ENCODE measurements around the gene EVA1B.

EVA1B gene

DNA sequence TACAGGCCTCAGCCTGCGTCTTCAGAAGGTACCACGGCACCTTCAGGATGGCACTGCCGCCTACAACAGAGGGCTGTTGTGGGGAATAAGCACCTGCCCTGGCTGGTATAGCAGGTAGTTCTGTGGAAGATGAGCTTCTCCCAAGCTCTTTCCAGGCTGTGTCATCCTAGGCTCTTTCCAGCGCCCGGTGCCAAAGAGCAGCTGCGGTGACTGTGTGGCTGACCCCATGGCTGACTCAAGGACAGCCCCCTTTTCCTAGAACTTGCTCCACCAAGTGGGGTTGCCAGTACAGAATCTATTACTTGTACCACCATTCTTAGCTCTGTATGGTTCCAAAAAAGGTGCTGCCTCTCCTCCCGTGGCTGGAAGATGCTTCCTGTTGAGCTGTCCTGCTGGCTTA, 21.9 kb upstream of the EVA1B start:
- DNase-seq = no peak

- DNase-seq = no peak
Observed at GRCh38 chr1:36344395-36344680, 20.9 kb upstream of the EVA1B start.

DNA sequence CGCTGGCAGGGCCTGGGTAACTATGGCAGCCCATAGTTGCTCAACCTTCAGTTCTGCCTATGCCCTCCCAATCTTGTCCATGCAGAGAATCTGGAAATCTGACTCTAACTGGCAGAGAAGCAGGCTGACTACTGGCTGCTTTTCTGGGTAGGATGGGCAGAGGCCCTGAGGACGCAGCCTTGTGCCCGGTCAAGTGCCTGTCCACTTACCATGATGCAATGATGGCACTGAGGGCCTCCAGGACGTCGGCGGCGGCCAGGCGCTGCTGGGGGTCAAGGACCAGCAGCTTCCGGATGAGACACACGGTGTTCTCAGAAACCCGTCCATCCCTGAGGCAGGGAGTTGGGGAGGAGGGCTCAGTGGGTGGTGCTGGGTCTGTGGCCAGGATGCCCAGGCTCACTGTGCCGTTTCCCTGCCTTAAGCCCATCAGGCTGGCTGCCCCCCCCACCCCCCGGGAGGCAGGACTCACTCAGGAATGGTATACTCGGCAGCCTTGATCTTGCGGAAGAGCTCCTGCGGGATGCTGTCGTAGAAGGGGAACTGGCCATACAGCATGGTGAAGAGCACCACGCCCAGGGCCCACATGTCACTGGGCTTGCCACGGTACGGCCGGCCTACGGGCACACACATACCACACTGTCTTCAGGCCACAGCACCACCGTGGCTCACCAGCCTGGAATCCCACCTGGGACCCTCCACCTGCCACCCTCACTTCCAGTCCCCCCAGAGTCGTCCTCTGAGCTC, 20.4 kb upstream of the EVA1B start:
- DNase-seq = no peak

- peak; percentile 16 for DNase-seq
Observed at GRCh38 chr1:36342426-36343185, 19.2 kb upstream of the EVA1B start.

DNA sequence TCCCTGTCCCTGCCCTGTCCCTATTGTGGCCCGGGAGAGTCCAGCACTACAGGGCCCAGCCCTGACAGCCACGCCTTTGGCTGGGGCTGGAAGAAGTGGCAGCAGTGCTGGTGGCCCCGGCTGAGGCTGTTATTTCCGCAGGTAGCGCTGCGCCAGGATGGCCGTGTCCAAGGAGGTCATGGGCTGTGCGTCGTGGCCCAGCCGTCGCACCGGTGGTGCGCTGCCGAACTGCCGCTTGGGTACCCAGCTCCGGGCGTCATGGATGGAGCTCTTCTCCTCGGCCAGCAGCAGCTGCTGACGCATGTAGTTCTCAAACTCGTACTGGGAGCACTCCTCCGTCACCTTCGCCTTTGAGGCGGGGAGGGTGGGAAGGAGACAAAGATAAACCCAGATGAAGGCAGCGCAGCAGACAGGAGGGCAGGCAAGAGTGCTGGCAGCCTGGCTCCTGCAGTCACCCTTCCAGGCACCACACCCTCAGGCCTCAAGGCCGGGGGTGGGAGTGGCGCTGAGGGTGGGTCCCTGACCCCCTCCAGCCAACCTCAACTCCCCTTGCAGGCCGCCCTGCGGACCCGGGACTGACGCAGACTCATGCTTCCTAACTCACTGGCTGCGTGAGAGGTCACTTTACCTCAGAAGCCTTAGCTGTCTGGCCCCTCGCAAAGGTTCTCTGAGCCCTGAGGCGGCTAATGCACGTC, 18.3 kb upstream of the EVA1B start:
- DNase-seq = no peak

- DNase-seq = no peak
Observed at GRCh38 chr1:36339615-36340014, 16.2 kb upstream of the EVA1B start.

- DNase-seq = peak; percentile 10
Observed at GRCh38 chr1:36339215-36339614, 15.8 kb upstream of the EVA1B start.

DNA sequence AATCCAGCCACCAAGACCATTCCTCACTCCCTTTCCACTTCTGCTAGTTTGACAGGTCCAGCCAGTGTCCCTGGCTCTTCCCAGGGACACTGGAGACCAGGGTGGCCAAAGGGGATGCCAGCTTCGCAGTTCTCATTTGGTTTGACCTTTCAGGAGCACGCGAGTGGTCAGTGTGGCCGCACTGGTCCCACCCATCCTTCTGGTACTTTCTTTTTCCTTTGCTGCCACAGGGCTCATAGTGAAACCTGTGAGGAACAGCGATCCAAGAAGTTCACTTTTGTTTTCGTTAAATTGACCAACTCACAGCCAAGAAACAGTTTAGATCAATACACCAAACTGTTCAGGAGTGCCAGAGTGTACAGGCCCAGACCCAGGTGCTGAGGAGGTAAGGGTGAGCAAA, 14.4 kb upstream of the EVA1B start:
- no peak for DNase-seq

DNA sequence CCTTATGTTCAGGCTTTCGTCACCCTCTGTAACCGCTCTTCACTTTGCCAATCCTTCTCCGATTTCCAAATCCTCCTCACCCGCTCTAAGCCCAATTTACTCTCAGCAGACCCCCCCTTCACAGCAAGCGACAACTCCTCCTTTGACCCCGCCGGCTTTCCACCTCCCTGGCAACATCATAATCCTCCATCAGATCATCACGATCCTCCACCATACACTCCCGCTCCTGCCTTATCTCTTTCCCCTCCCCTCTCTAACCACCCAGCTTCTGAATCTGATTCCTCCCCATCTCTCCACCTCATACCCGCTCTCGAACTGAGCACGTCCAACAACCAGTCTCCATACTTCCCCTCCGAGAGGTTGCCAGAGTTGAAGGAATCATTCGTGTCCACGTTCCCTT, 7.5 kb upstream of the EVA1B start:
- DNase-seq = no peak

DNA sequence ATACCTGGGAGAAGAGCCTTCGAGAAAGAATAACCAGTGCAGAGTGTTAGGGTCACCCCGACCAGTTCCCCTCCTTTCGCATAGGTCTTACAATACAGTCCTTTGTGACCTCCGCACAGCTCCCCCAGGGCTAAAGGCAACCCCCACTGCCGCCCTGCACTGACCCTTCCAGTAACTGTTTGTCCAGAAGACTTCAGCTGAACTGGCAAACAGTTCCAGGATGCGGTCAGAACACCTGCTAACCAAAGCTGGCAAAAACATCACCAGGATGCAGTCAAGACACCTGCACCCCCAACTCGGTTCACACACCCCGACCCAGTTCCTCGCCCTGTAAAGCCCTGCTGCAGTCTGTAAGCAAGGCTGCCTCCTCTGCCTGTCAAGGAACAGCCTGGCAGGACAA, 6.4 kb upstream of the EVA1B start:
- DNase-seq = no peak

- peak; percentile 45 for DNase-seq
Observed at GRCh38 chr1:36328713-36329112, 5.3 kb upstream of the EVA1B start.

DNA sequence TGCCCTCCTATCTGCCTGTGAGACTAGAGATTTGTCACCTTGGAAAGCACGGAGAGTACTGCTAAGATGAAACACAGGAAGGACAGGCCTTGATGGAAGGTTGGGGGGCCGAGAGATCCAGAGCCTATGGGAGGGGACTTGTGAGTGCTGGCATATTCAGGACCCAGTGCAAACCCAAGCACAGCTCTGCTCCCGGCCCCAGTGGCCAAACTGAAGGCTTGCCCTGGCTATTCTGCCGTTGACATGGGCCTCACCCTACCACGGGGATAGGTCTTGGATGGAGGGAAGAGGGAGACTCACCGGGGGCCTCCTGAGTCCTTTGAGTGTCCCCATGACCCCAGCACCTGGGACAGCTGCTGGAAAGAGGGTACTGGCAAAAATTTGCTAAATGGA, 4.6 kb upstream of the EVA1B start:
- DNase-seq = no peak

DNA sequence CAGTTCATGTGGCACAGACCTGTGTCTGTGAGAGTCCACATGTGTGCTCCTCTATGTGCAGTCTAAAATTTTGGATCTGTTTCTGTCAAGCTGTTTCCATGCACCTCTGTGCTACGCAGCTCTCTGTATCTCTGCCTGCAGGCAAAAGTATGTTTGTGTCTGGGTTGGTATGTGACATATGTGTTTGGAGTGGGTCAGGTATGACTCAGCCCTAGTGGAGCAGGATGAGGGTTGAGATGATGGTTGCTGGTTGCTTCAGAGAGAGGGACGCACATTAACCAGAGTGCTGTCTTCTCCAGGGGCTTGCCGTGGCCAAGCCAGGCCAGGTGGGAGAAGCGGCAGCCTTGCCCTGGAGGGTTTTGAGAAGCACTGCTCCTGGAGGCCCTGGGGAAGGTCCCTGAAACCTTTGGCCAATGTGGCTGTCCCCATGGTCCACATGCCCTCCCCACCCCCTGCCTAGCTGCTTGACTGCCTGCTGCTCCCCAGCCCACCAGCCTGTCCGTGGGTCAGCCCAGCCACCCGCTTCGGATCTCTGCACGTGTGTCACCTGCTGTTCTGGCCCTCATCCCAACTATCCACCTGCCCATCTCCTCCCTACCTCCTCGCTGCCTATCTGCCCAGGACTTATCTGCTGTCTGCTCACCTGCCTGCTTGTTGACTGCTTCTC, 4.1 kb upstream of the EVA1B start:
- no peak for DNase-seq

GRCh38 chr1:36326499-36326898, 3.1 kb upstream of the EVA1B start:
- DNase-seq = peak; percentile 21

DNA sequence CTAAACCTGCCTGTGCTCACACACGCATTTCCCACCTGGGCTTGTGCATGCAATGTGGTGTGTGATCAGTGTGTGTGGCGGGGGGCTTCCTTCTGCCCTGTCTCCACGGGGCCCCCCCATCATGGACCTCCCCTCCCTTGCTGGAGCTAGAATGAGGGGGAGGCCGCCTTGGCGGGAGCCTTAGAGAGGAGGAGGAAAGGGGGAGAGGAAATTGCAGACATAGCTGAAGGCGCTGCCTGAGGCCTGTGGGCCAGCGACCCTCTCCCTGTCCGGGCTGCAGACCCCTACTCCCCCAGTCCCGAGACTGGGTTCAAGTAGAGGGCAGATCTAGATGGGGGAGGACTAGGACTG, 883 bp upstream of the EVA1B start:
- DNase-seq = no peak

DNA sequence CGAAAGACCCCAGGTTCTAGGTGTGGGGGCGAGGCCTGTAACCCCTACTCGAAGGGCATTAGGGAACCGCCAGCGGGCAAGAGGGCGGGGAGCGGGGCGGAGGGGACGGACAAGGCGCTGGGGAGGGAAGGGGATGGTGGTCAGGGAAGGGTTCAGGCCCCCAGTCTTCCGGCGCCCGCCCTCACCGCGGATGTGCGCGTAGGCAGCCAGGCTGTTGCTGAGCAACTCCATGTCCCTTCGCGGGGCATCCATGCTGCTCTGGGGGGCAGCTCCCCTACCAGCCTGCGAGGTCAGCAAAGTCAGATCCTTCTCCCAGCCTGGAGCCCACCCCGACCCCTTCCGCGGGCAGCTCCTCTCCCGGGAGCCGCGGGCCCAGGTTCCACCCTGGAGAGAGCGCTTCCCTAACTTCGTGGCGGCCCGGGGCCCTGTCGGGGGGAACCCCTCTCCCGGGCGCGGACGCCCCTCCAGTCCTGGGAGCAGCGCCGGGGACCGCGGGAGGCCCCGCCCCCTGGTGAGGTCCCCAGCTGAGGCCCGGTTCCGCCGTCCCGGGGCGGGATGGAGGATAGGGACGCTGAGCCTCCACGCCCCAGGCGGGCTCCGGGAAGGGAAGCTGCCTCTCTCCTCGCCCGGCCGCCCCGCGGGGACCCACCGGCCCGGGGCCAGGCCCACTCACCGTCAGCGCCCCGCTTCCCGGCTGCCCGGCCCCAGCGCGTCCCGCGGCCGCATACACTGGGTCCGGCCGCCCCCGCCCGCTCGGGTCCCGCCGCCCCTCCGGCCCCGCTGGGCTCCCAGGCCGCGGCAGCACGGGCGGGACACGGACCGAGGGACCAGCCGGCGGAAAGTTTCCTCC, 434 bp downstream of the EVA1B start:
- DNase-seq = peak; percentile 24

DNA sequence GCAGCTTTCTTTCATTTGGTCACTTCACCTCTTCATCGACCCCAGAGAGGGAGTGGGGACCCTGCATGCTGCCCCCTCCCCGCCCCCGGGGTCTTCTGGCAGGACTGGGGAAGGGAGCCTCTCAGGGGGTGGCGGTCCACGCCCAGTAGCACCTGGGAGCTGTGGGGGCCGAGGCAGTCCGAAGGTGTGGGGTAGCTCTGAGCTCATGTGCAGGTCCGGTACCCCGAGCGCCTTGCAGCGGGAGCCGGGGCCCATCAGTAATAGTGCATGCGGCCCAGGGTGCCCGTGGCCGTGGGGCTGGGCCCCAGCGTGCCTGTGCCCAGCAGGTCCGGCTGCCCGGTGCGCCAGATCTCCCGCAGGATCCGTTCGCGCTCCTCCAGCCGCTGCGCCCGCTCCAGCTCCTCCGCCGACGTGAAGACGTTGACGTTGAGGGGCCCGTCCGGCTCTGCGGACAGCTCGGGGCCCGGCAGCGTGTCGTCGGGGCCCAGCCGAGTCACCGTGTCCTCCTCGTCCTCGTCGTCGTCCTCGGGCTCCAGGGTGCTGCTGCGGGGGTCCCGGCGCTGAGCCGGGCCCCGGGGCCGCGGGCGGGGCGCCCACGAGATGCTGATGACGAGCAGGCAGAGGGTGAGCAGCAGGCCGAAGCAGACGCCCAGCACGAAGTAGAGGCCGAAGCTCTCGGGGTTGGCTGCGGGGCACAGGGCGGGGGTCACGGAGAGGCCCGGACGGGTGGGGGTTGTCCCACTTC, 1.2 kb downstream of the EVA1B start:
- DNase-seq = no peak

DNA sequence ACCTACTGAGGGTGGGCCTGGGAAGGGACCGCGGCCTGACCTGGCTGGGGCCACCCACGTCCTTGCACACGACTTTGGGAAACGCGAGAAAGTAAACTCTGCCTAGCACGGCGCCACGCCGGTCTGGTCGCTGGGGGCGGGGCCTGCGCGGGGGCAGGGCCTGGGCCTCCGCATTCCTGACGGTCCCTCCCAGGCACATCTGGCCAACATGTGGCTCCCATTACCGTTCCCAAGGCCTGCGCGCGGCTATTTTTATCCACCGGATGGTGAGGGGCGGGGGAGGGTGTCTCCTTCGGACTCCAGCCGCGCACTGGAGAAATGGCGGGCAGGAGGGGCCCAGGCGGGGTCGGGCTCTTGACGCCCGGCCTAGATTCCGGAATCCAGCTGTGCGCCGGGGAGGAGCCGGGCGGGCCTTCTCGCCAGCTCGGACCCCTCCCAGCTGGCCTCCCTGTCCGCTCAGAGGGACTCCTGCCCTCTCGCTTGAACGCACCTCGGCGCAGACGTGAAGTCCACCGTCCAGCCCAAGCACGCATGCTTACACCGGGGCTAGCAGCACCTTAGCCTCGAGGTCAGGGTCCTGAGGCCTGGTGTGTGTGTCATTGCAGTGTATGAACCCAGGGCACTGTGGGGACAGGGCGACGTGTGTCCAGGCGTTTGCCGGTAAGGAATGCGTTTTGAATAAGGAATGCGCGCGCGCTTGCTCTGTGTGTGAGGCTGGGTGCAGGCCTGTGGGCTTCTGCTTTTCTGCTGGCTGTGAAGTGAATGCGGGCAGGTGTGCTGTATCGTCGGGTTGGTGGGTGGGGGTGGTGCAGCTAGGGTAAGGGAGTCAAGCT, 2.1 kb downstream of the EVA1B start:
- peak; percentile 86 for DNase-seq

DNA sequence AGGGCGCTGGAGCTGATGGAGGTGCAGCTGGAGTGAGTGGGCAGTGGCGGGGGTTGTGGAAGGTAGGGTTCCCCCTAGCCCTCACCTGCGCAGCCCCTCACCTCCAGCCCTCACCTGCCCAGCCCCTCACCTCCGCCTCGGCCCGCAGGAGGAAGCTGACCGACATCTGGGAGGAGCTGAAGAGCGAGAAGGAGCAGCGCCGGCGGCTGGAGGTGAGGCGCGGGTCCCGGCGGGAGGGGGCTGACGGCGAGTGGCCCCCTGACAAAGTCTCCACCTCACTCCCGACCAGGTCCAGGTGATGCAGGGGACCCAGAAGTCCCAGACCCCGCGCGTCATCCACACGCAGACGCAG, 2.7 kb downstream of the EVA1B start:
- no peak for DNase-seq

DNA sequence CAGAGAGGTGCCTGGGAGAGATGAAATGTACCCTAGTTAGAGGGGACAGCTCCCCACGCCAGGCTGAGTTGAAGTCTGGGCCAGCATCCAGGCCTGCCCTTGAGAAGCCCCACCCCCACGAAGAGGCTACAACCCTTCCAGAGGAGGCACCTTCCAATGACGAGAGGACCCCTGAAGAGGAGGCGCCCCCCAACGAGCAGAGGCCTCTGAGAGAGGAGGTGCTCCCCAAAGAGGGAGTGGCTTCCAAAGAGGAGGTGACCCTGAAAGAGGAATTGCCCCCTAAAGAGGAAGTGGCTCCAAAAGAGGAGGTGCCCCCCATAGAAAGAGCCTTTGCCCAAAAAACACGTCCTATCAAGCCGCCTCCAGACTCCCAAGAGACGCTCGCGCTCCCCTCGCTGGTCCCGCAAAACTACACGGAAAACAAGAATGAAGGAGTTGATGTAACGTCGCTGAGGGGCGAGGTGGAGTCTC, 3.1 kb downstream of the EVA1B start:
- no peak for DNase-seq

DNA sequence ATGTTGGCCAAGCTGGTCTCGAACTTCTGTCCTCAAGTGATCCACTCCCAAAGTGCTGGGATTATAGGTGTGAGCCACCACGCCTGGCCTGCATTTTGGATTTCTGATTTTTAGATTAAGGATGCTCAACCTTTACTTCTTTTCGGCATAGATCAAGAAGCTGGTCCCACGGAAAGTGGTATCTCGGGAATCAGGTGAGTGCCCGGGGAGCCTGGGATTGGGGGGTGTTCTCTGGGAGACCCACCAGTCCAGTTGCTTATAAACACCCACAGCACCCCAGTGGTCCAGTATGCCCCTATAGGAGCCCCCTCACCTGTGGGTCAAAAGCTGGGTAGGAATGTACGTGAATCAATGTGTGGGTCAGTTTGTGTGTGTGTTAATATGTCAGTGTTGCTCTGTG, 14.0 kb downstream of the EVA1B start:
- DNase-seq = no peak

All from NCI-H69 (cell line).